Neuronal stem cell (in vitro differentiated cells): ENCODE measurements around the gene RPS3.

Experiments used
- DNase-seq: peaks from one replicate; pipeline ENCODE4 v3.0.0-alpha.2; 2013; ENCODE audit warnings: low spot score
- H2AFZ ChIP-seq: one replicate; pipeline ENCODE4 v1.6.1; 2013; ENCODE audit warnings: mild to moderate bottlenecking, low read length, inconsistent platforms
- H2AK5ac ChIP-seq: 2 replicates; pipeline ENCODE4 v1.6.1; 2013; ENCODE audit warnings: low read depth, mild to moderate bottlenecking, inconsistent platforms, low read length, moderate library complexity, mixed read lengths
- H2BK120ac ChIP-seq: 2 replicates; pipeline ENCODE4 v1.6.1; 2013; ENCODE audit warnings: low read depth, mild to moderate bottlenecking, inconsistent platforms, low read length, moderate library complexity, mixed read lengths
- H2BK12ac ChIP-seq: one replicate; pipeline ENCODE4 v1.6.1; 2013; ENCODE audit warnings: low read length, inconsistent platforms
- H2BK15ac ChIP-seq: 2 replicates; pipeline ENCODE4 v1.6.1; 2013; ENCODE audit warnings: mild to moderate bottlenecking, low read length, inconsistent platforms, mixed read lengths
- H2BK5ac ChIP-seq: one replicate; pipeline ENCODE4 v1.6.1; 2013; ENCODE audit warnings: inconsistent platforms, mild to moderate bottlenecking, low read length, moderate library complexity
- H3K14ac ChIP-seq: one replicate; pipeline ENCODE4 v1.6.1; 2013; ENCODE audit warnings: low read length, inconsistent platforms
- H3K18ac ChIP-seq: 2 replicates; pipeline ENCODE4 v1.6.1; 2013; ENCODE audit warnings: low read length, inconsistent platforms
- H3K23ac ChIP-seq: 2 replicates; pipeline ENCODE4 v1.6.1; 2013; ENCODE audit warnings: low read depth, mild to moderate bottlenecking, mixed read lengths, low read length, inconsistent platforms; ENCODE audit not compliant: poor library complexity
- H3K27ac ChIP-seq: replicated peaks from 3 replicates; pipeline ENCODE4 v1.5.1; 2013; ENCODE audit warnings: low read length, inconsistent platforms
- H3K27me3 ChIP-seq, 3 experiments: 2 replicates each; pipeline ENCODE4 v1.6.1; 2013; ENCODE audit warnings: low read length in 3 of 3, mild to moderate bottlenecking in 2 of 3, inconsistent platforms in 1 of 3, low read depth in 1 of 3, mixed read lengths in 1 of 3, moderate library complexity in 1 of 3; ENCODE audit not compliant: control insufficient read depth in 3 of 3, insufficient read depth in 3 of 3
- H3K36me3 ChIP-seq, 2 donors: replicated peaks in 1 of 2; 2 replicates each; pipeline ENCODE4 v1.6.1; 2013; ENCODE audit warnings: low read length in 2 of 2; ENCODE audit not compliant: control insufficient read depth in 2 of 2, insufficient read depth in 2 of 2
- H3K4ac ChIP-seq: 2 replicates; pipeline ENCODE4 v1.6.1; 2013; ENCODE audit warnings: inconsistent platforms, mild to moderate bottlenecking, low read length, moderate library complexity
- H3K4me1 ChIP-seq, 2 donors: 1 replicate in 1 of 2; 2 replicates in 1 of 2; pipeline ENCODE4 v1.6.1; 2013; ENCODE audit warnings: low read length in 2 of 2, low read depth in 1 of 2; ENCODE audit not compliant: control insufficient read depth in 2 of 2, insufficient read depth in 1 of 2
- H3K4me2 ChIP-seq: one replicate; pipeline ENCODE4 v1.6.1; 2013; ENCODE audit warnings: mild to moderate bottlenecking, low read length, inconsistent platforms; ENCODE audit not compliant: insufficient read depth, poor library complexity, severe bottlenecking
- H3K4me3 ChIP-seq, 2 donors: 2 replicates each; pipeline ENCODE4 v1.5.1; 2013; ENCODE audit warnings: low read length in 2 of 2, mild to moderate bottlenecking in 2 of 2, inconsistent platforms in 1 of 2, moderate library complexity in 1 of 2
- H3K79me1 ChIP-seq: one replicate; pipeline ENCODE4 v1.6.1; 2013; ENCODE audit warnings: low read depth, mild to moderate bottlenecking, inconsistent platforms, low read length, moderate library complexity
- H3K9ac ChIP-seq: one replicate; pipeline ENCODE4 v1.6.1; 2013; ENCODE audit warnings: mild to moderate bottlenecking, low read depth, low read length, inconsistent platforms; ENCODE audit not compliant: poor library complexity
- H3K9me3 ChIP-seq, 2 donors: replicated peaks in 1 of 2; 2 replicates each; pipeline versions ENCODE3 to v1.6.1; 2013; ENCODE audit warnings: low read length in 2 of 2, mild to moderate bottlenecking in 2 of 2, inconsistent platforms in 1 of 2, low read depth in 1 of 2, mixed read lengths in 1 of 2, moderate library complexity in 1 of 2; ENCODE audit not compliant: control insufficient read depth in 2 of 2, insufficient read depth in 1 of 2
- H4K8ac ChIP-seq: one replicate; pipeline ENCODE4 v1.6.1; 2013; ENCODE audit warnings: low read depth, mild to moderate bottlenecking, inconsistent platforms, low read length, moderate library complexity
- H4K91ac ChIP-seq: one replicate; pipeline ENCODE4 v1.6.1; 2013; ENCODE audit warnings: low read length, low read depth, mild to moderate bottlenecking, inconsistent platforms; ENCODE audit not compliant: poor library complexity
- WGBS, 2 donors: extraction: QIAGEN DNeasy Blood & Tissue Kit; methylation state at CpG; one replicate each; pipeline ENCODE4 v1.1.7; 2013; ENCODE audit warnings: missing lambda C conversion rate in 2 of 2, mixed read lengths in 1 of 2; ENCODE audit not compliant: insufficient read length in 2 of 2, insufficient replicate concordance in 1 of 2; ENCODE audit errors: extremely low coverage in 2 of 2; 5-methylcytosine and 5-hydroxymethylcytosine counted together

Gene RPS3

DNA sequence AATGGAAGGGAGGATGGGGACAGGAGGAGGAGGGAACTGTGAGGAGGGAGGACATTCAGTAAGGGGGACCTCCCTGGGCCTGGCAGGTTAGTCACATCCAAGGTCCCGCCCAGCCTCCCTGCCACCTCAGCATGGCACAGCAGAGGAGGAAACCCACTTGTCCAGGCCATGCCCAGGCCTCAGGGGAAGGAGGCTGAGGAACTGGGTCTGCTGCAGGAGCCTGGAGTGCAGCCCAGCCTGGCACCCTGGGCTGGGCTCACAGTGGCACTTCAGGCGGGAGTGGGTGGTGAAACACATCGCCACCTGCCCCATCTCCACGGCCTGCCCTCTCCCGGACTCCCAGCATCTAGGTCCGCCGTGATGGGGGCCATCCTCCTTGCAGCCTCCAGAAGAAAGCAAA, 50.9 kb downstream of the RPS3 start:
- H3K18ac ChIP-seq, result no peak overlapping the region
- peak overlapping the region; percentile 93 for H2AK5ac ChIP-seq
- no peak overlapping the region for H3K4me3 ChIP-seq
- H3K23ac ChIP-seq, result no peak overlapping the region
- peaks cover 0 to 8% of the 10 kb centered on the region in 2 donors for H3K4me1 ChIP-seq
- H3K9ac ChIP-seq, result peak overlapping the region; percentile 55
- H2BK15ac ChIP-seq, result peak overlapping the region; percentile 79
- WGBS, 2 donors, result no CpG with 5 or more reads among the region's 7 CpGs
- no peak overlapping the region for H3K4me2 ChIP-seq
- H3K27me3 ChIP-seq, result peaks cover 0 to 48% (median 0%) of the 10 kb centered on the region in 3 experiments
- H3K79me1 ChIP-seq, result peaks cover 2% of the 10 kb centered on the region
- H3K27ac ChIP-seq, result no peak overlapping the region
- H2AFZ ChIP-seq, result no peak overlapping the region
- H3K9me3 ChIP-seq, result no peaks in the 10 kb centered on the region
- peak overlapping the region; percentile 40 for H4K91ac ChIP-seq
- no peak overlapping the region for H4K8ac ChIP-seq
- H2BK5ac ChIP-seq, result peak overlapping the region; percentile 58
- H2BK12ac ChIP-seq, result no peak overlapping the region
- H2BK120ac ChIP-seq, result no peak overlapping the region
- H3K4ac ChIP-seq, result no peak overlapping the region
- no peaks in the 10 kb centered on the region for H3K36me3 ChIP-seq
- DNase-seq, result no peak
- H3K14ac ChIP-seq, result peak overlapping the region; percentile 33

DNA sequence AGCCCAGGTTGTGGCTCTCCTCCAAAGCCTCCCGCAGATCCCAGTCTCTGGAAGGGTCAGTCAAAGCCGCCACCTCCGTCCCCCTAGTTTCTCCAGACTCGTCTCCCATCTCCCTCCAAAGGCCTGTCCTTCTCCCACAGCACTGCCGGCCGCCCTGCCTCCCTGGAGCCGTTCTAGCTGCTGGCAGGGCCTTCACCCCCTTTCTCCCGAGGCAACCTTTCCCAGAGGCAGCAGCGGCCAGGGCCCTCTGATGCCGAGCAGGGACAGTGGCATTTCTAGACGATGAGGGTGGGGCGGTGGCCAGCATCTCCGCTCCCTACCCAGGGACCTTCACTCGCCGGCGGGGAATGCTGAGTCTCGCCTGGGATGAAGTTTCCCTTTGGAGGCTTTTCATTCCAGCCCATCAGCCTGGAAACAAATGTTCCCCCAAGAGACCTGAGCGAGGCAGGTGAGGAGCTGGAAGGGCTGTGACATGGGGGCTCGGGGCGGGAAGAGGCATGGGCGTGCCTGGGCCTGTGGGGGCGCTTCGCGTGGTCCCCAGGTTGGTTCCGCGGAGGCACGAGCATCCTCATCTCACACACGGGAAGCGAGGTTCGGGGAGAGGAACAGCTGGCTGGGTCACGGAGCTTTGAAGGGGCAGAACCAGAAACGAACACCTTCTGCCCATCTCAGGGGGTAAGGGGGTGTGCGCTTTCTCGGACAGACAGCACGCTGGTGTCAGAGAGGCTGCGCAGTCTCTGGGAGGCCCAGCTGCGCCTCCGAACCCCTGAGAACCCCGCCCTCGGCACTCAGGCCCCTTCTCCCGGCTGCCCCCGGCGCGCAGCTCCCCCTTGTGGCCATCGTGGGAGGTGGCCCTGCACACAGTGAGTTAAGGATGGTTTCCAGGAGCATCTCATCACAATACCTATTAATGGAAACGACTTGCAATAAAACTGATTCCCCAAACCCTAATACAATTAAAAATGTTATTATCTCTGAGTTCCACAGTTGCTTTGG, 51.8 kb downstream of the RPS3 start:
- WGBS, 2 donors, result no CpG with 5 or more reads among the region's 46 CpGs

DNA sequence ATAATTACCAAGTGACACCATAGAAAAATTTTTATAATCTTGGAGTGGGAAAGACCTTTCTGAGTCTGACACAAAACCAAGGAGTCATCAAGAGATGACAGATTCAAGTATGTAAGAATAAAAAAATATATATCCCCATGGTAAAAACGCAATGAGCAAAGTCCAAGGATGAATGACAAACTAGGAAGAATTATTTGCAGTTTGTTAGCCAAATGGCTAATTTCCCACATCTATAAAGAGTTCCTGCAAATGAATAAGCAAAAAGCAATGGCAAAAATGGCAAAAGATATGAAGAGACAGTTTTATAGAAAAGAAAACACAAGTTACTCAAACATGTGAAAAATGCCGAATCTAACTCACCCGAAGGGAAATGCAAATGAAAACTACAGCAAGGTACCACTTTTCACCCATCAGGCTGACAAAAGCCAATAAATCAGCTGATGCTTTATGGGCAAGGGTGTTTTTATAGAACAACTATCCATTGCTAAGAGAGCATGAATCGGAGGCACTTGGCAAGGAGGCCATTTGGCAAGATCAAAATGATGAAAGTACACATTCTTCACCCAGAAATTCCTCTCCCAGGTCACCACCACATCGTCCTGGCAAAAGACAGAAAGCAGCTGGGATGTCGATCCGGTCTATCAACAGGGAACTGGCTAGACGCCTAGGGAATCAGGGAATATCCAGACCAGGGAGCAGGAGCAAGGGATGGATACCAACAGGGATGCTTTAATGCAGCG, 54.8 kb downstream of the RPS3 start:
- WGBS, 2 donors, result no CpG with 5 or more reads among the region's 9 CpGs
- DNase-seq, result no peak
- Histone ChIP-seq H4K91ac (no peak overlapping the region), H3K4me2 (no peak overlapping the region), H3K14ac (no peak overlapping the region), H3K23ac (no peak overlapping the region), H3K9ac (no peak overlapping the region), H3K4me1 (peaks cover 0 to 10% of the 10 kb centered on the region in 2 donors), H2BK5ac (no peak overlapping the region), H3K79me1 (peaks cover 2% of the 10 kb centered on the region), H2AK5ac (no peak overlapping the region), H2BK12ac (no peak overlapping the region), H2AFZ (no peak overlapping the region), H2BK120ac (no peak overlapping the region), H3K36me3 (no peaks in the 10 kb centered on the region), H4K8ac (no peak overlapping the region), H3K27me3 (peaks cover 0 to 45% (median 0%) of the 10 kb centered on the region in 3 experiments), H3K4me3 (no peak overlapping the region), H2BK15ac (no peak overlapping the region), H3K9me3 (no peaks in the 10 kb centered on the region), H3K4ac (no peak overlapping the region), H3K27ac (no peak overlapping the region), H3K18ac (no peak overlapping the region)

More for the DNA sequence above, 51.8 kb downstream of the RPS3 start:
- no peak overlapping the region for H4K8ac ChIP-seq
- no peak overlapping the region for H2AFZ ChIP-seq
- H4K91ac ChIP-seq, result no peak overlapping the region
- no peak overlapping the region for H3K4ac ChIP-seq
- no peak overlapping the region for H2BK5ac ChIP-seq
- no peak overlapping the region for H2BK15ac ChIP-seq
- peak overlapping the region; percentile 58 for H3K18ac ChIP-seq
- H3K4me2 ChIP-seq, result no peak overlapping the region
- DNase-seq, result no peak
- H2AK5ac ChIP-seq, result peak overlapping the region; percentile 93
- H3K27me3 ChIP-seq, result peaks cover 0 to 48% (median 0%) of the 10 kb centered on the region in 3 experiments
- no peak overlapping the region for H3K14ac ChIP-seq
- peak overlapping the region; percentile 66 for H2BK120ac ChIP-seq
- H3K23ac ChIP-seq, result no peak overlapping the region
- peaks cover 0 to 10% of the 10 kb centered on the region in 2 donors for H3K4me1 ChIP-seq
- no peak overlapping the region for H3K9ac ChIP-seq
- H3K79me1 ChIP-seq, result peaks cover 2% of the 10 kb centered on the region
- H2BK12ac ChIP-seq, result no peak overlapping the region
- H3K9me3 ChIP-seq, result no peaks in the 10 kb centered on the region
- H3K4me3 ChIP-seq, result no peak overlapping the region
- H3K27ac ChIP-seq, result no peak overlapping the region
- H3K36me3 ChIP-seq, result no peaks in the 10 kb centered on the region

DNA sequence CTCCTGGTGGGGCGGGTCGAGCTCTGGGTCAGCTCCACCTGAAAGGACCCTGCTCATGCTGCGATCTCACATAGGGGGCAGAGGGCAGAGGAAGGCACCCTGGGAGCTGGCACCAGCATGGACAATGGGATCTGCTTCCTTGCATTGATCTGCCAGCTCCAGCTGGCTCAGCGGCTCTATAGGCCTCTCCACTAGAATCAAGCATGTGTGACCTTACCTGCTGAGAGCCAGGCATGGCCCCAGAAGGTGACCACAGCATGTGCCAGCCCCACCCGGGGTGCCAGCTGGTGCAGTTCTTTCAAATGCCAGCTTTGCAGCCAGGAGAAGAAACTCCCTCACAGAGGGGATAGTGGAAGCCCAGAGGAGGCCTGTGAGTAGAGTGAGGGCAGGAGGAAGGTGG, 55.7 kb downstream of the RPS3 start:
- Histone ChIP-seq H2AK5ac (peak overlapping the region; percentile 79), H3K4me1 (peaks cover 0 to 10% of the 10 kb centered on the region in 2 donors), H4K8ac (no peak overlapping the region), H3K18ac (peak overlapping the region; percentile 2), H3K4ac (no peak overlapping the region), H2BK15ac (no peak overlapping the region), H2BK12ac (no peak overlapping the region), H2BK120ac (no peak overlapping the region), H3K79me1 (peaks cover 2% of the 10 kb centered on the region), H3K4me3 (no peak overlapping the region), H4K91ac (no peak overlapping the region), H3K9ac (peak overlapping the region; percentile 15), H2BK5ac (no peak overlapping the region), H3K4me2 (no peak overlapping the region), H2AFZ (no peak overlapping the region), H3K27ac (no peak overlapping the region), H3K9me3 (no peaks in the 10 kb centered on the region), H3K27me3 (peaks cover 0 to 36% (median 0%) of the 10 kb centered on the region in 3 experiments), H3K14ac (peak overlapping the region; percentile 79), H3K36me3 (no peaks in the 10 kb centered on the region), H3K23ac (no peak overlapping the region)
- DNase-seq, result no peak
- WGBS, 2 donors, result no CpG with 5 or more reads among the region's 5 CpGs
